Measurements from ENCODE around the gene HAGHL. TPM values are rescaled to one million over a fixed set of nuclear protein-coding genes. Genes with fewer than 3 reads are reported as not detected.

HAGHL gene
- total and polyA plus RNA-seq, 4 donors, result 4.1 to 26.7 (median 13.1) TPM

DNA sequence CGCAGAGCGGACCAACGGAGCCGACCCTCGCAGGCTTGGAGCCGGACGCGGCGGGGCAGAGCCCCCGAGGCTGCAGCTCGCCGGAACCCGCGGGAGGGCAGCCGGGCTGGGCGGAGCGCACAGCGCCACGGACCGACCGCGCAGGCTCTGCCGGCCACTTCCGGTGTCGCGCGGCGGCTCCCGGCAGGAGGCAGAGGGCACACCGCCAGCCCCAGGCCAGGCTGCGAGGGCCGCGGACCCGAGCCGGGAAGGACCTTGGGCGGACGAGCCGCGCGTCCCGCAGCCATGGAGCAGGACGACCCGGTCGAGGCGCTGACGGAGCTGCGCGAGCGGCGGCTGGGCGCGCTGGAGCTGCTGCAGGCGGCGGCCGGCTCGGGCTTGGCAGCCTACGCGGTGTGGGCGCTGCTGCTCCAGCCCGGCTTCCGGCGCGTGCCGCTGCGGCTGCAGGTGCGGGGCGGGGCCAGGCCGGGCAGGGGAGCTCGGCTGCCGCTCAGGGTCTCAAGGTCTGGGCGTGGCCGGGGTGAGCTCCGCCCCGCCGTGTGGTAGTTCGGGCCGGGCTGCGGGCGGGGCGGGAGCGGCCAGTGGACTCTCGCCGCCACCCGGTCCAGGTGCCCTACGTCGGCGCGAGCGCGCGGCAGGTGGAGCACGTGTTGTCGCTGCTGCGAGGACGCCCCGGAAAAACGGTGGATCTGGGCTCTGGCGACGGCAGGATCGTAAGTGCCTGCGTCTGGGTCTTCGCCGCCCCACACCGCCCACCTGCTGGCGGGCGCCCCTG lies 5.7 kb upstream of the HAGHL start, which contains the start of gene ANTKMT:
Gene ANTKMT (plus strand): TSS at position 157 of the 775 bp plus-strand sequence. CDS start 129 bp downstream, at position 286.
- 5 to 8% methylated on average over 65 to 106 of the region's 106 CpGs for WGBS, 2 donors
- H3K27ac ChIP-seq (ENCODE audit: low read depth in 1 of 2, low read length in 1 of 2), result peak within 1 kb of the TSS; percentile 88 to 91
- TF ChIP-seq, protein P1, sequence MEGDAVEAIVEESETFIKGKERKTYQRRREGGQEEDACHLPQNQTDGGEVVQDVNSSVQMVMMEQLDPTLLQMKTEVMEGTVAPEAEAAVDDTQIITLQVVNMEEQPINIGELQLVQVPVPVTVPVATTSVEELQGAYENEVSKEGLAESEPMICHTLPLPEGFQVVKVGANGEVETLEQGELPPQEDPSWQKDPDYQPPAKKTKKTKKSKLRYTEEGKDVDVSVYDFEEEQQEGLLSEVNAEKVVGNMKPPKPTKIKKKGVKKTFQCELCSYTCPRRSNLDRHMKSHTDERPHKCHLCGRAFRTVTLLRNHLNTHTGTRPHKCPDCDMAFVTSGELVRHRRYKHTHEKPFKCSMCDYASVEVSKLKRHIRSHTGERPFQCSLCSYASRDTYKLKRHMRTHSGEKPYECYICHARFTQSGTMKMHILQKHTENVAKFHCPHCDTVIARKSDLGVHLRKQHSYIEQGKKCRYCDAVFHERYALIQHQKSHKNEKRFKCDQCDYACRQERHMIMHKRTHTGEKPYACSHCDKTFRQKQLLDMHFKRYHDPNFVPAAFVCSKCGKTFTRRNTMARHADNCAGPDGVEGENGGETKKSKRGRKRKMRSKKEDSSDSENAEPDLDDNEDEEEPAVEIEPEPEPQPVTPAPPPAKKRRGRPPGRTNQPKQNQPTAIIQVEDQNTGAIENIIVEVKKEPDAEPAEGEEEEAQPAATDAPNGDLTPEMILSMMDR (IDR thresholded peaks at IDR 0.05; ENCODE audit: control extremely low read depth, extremely low read depth), result peak; percentile 2
- H3K9me3 ChIP-seq (ENCODE audit: control insufficient read depth in 4 of 4, insufficient read depth in 3 of 4, low read length in 3 of 4), result no peaks in the 10 kb centered on the region
- H3K4me1 ChIP-seq (ENCODE audit: control insufficient read depth in 5 of 5, insufficient read depth in 5 of 5, low read length in 5 of 5), result peaks cover 0 to 25% (median 7%) of the 10 kb centered on the region in 5 donors
- no peak within 1 kb of the TSS for H3K9ac ChIP-seq (ENCODE audit: insufficient read depth in 1 of 2, low read length in 2 of 2)
- ATAC-seq (ENCODE audit: insufficient read depth, low FRiP score), result peak; percentile 81
- peak; percentile 75 to 87 (median 84) for DNase-seq
- peak within 1 kb of the TSS; percentile 85 for H3K4me3 ChIP-seq
- H3K36me3 ChIP-seq (ENCODE audit: control insufficient read depth in 4 of 4, insufficient read depth in 4 of 4, low read length in 4 of 4), result no peaks in the 10 kb centered on the region
- H3K27me3 ChIP-seq (ENCODE audit: control insufficient read depth in 3 of 3, insufficient read depth in 3 of 3, low read length in 2 of 3), result peaks cover 0 to 6% (median under 1%) of the 10 kb centered on the region in 3 donors

GRCh38 chr16:721765-722540 lies 5.0 kb upstream of the HAGHL start:
- no peak for ATAC-seq (ENCODE audit: insufficient read depth, low FRiP score)
- H3K27ac ChIP-seq (ENCODE audit: low read depth in 1 of 2, low read length in 1 of 2), result no peak overlapping the region
- WGBS, 2 donors, result 86% methylated on average over 51 of the region's 51 CpGs

DNA sequence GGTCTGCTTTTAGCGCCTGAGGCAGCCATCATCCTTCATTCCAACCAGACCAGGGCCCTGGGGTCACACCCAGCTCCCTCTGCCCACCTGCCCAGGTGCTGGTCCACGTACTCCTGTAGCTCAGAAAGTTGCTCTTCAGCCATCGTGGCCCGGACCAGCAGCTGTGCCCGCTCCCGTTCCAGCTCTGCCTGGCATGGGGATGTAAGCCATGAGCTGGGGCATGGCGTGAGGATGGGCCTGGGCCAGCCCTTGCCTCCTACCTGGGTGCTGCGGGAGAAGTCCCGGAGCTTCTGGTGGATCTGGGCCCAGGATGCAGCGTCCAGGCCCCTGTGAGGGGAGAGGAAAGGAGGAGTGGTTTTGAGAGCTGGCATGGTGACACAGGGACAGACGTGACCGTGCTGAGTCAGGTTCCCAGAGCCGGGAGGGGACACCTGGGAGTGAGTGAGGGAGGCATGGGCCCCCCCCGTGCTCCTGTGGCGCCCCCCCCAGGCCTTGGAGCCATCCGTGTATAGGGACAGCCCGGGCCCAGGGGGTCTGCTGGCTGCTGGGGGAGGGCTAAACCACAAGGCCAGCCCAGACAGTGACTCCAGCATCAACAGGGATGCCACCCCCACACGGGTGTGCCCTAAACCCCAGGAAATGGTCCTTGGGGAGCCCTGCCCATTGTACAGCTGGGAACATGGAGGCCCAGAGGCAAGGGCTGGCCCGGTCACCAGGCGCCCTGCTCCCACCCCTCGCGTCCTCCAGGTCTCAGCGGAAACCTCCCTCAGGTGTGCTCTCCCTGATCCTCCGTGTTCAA lies 3.9 kb upstream of the HAGHL start:
- H3K27me3 ChIP-seq (ENCODE audit: control insufficient read depth in 3 of 3, insufficient read depth in 3 of 3, low read length in 2 of 3), result peaks cover 0 to 7% (median 4%) of the 10 kb centered on the region in 3 donors
- TF ChIP-seq, protein P1 (IDR thresholded peaks at IDR 0.05; ENCODE audit: control extremely low read depth, extremely low read depth), result no peak

More at GRCh38 chr16:721765-722540, 5.0 kb upstream of the HAGHL start:
- no peak for DNase-seq
- Histone ChIP-seq H3K4me3 (no peak overlapping the region), H3K4me1 (ENCODE audit: control insufficient read depth in 5 of 5, insufficient read depth in 5 of 5, low read length in 5 of 5) (peaks cover 0 to 17% (median 5%) of the 10 kb centered on the region in 5 donors), H3K9ac (ENCODE audit: insufficient read depth in 1 of 2, low read length in 2 of 2) (no peak overlapping the region), H3K9me3 (ENCODE audit: control insufficient read depth in 4 of 4, insufficient read depth in 3 of 4, low read length in 3 of 4) (no peaks in the 10 kb centered on the region), H3K27me3 (ENCODE audit: control insufficient read depth in 3 of 3, insufficient read depth in 3 of 3, low read length in 2 of 3) (peaks cover 0 to 3% (median 0%) of the 10 kb centered on the region in 3 donors), H3K36me3 (ENCODE audit: control insufficient read depth in 4 of 4, insufficient read depth in 4 of 4, low read length in 4 of 4) (no peaks in the 10 kb centered on the region)
- TF ChIP-seq, protein P1 (IDR thresholded peaks at IDR 0.05; ENCODE audit: control extremely low read depth, extremely low read depth), result no peak

More for the DNA sequence above, 3.9 kb upstream of the HAGHL start:
- Histone ChIP-seq H3K9me3 (ENCODE audit: control insufficient read depth in 4 of 4, insufficient read depth in 3 of 4, low read length in 3 of 4) (no peaks in the 10 kb centered on the region), H3K9ac (ENCODE audit: insufficient read depth in 1 of 2, low read length in 2 of 2) (no peak overlapping the region), H3K4me1 (ENCODE audit: control insufficient read depth in 5 of 5, insufficient read depth in 5 of 5, low read length in 5 of 5) (peaks cover 0 to 23% (median 5%) of the 10 kb centered on the region in 5 donors), H3K36me3 (ENCODE audit: control insufficient read depth in 4 of 4, insufficient read depth in 4 of 4, low read length in 4 of 4) (no peaks in the 10 kb centered on the region), H3K4me3 (no peak overlapping the region), H3K27ac (ENCODE audit: low read depth in 1 of 2, low read length in 1 of 2) (no peak overlapping the region)
- 90 to 92% methylated on average over 21 to 24 of the region's 24 CpGs for WGBS, 2 donors
- ATAC-seq (ENCODE audit: insufficient read depth, low FRiP score) (no peak), DNase-seq (no peak)

Data from lung (tissue), 12 donors.